ENCODE results near the gene C22orf31.

The C22orf31 gene

GRCh38 chr22:29061773-29062172 is at the start of gene C22orf31:
TSS of gene C22orf31 (minus strand) at chr22:29061831. CDS start at chr22:29061792, 39 bp downstream.
- H3K27ac ChIP-seq = no peak within 1 kb of the TSS
- TF ChIP-seq CTCF (conservative IDR thresholded peaks at IDR 0.05) (no peak), ZFX (IDR thresholded peaks at IDR 0.05) (no peak)

GRCh38 chr22:29110946-29111345 is 49.3 kb upstream of the C22orf31 start:
- no peak overlapping the region for H3K27ac ChIP-seq
- TF ChIP-seq CTCF (conservative IDR thresholded peaks at IDR 0.05) (no peak), ZFX (IDR thresholded peaks at IDR 0.05) (no peak)

- H3K27ac ChIP-seq = no peak overlapping the region
- no peak for TF ChIP-seq CTCF (conservative IDR thresholded peaks at IDR 0.05)
- TF ChIP-seq ZFX (IDR thresholded peaks at IDR 0.05) = no peak
These were observed 48.2 kb upstream of the C22orf31 start for GRCh38 chr22:29109822-29110221.

GRCh38 chr22:29108137-29108536 is 46.5 kb upstream of the C22orf31 start:
- H3K27ac ChIP-seq = no peak overlapping the region
- TF ChIP-seq CTCF (conservative IDR thresholded peaks at IDR 0.05) (no peak), ZFX (IDR thresholded peaks at IDR 0.05) (no peak)

- no peak overlapping the region for H3K27ac ChIP-seq
These were observed 45.2 kb upstream of the C22orf31 start for GRCh38 chr22:29106839-29107238.

GRCh38 chr22:29105468-29105867 is 43.8 kb upstream of the C22orf31 start:
- H3K27ac ChIP-seq = no peak overlapping the region
- TF ChIP-seq ZFX (IDR thresholded peaks at IDR 0.05) (no peak), CTCF (conservative IDR thresholded peaks at IDR 0.05) (no peak)

More at GRCh38 chr22:29106839-29107238, 45.2 kb upstream of the C22orf31 start:
- TF ChIP-seq ZFX (IDR thresholded peaks at IDR 0.05) (no peak), CTCF (conservative IDR thresholded peaks at IDR 0.05) (no peak)

- TF ChIP-seq CTCF (conservative IDR thresholded peaks at IDR 0.05) (no peak), ZFX (IDR thresholded peaks at IDR 0.05) (no peak)
These were observed 41.5 kb upstream of the C22orf31 start for GRCh38 chr22:29103121-29103520.

More at GRCh38 chr22:29103121-29103520, 41.5 kb upstream of the C22orf31 start:
- H3K27ac ChIP-seq = no peak overlapping the region
